ENCODE results near the gene PLEKHG2. TPM values are rescaled to one million over a fixed set of nuclear protein-coding genes. Genes with fewer than 3 reads are reported as not detected.

The PLEKHG2 gene
- total and polyA plus RNA-seq, 2 donors (not counting 1 experiment from before 2014, with no cell fraction given) = 13.1 to 13.7 TPM

- no peak for DNase-seq (ENCODE audit: low read depth in 2 of 2)
- TF ChIP-seq EZH2 (IDR thresholded peaks at IDR 0.05; ENCODE audit: low read length, missing control alignments) = no peak
- TF ChIP-seq, protein P1, sequence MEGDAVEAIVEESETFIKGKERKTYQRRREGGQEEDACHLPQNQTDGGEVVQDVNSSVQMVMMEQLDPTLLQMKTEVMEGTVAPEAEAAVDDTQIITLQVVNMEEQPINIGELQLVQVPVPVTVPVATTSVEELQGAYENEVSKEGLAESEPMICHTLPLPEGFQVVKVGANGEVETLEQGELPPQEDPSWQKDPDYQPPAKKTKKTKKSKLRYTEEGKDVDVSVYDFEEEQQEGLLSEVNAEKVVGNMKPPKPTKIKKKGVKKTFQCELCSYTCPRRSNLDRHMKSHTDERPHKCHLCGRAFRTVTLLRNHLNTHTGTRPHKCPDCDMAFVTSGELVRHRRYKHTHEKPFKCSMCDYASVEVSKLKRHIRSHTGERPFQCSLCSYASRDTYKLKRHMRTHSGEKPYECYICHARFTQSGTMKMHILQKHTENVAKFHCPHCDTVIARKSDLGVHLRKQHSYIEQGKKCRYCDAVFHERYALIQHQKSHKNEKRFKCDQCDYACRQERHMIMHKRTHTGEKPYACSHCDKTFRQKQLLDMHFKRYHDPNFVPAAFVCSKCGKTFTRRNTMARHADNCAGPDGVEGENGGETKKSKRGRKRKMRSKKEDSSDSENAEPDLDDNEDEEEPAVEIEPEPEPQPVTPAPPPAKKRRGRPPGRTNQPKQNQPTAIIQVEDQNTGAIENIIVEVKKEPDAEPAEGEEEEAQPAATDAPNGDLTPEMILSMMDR (conservative IDR thresholded peaks at IDR 0.05 in 1 of 2, IDR thresholded peaks at IDR 0.05 in 1 of 2; ENCODE audit: low read depth in 1 of 2, low read length in 2 of 2) = no peak
- Histone ChIP-seq H3K9ac (ENCODE audit: insufficient read depth, low read length) (no peak overlapping the region), H3K4me2 (ENCODE audit: extremely low read depth, insufficient read depth, low read length) (no peak overlapping the region), H3K36me3 (ENCODE audit: control insufficient read depth, insufficient read depth, low read length) (peaks cover 53% of the 10 kb centered on the region), H3K4me3 (replicated peaks in 1 of 4; ENCODE audit: control extremely low read depth in 1 of 4, insufficient read depth in 1 of 4, low read depth in 3 of 4, low read length in 4 of 4) (no peak overlapping the region), H2AFZ (ENCODE audit: low read length) (no peak overlapping the region), H4K20me1 (ENCODE audit: control insufficient read depth, extremely low read depth, insufficient read depth, low read length) (no peaks in the 10 kb centered on the region), H3K9me3 (ENCODE audit: control insufficient read depth, insufficient read depth, low read depth, low read length) (no peaks in the 10 kb centered on the region), H3K27me3 (ENCODE audit: control insufficient read depth, insufficient read depth, low read length) (no peaks in the 10 kb centered on the region), H3K27ac (ENCODE audit: insufficient read depth, low read length) (no peak overlapping the region), H3K4me1 (ENCODE audit: control insufficient read depth, extremely low read depth, insufficient read depth, low read length) (no peaks in the 10 kb centered on the region), H3K79me2 (ENCODE audit: control insufficient read depth, insufficient read depth, low read length) (no peaks in the 10 kb centered on the region)
Measured at GRCh38 chr19:39471756-39472536, 59.5 kb downstream of the PLEKHG2 start.

DNA sequence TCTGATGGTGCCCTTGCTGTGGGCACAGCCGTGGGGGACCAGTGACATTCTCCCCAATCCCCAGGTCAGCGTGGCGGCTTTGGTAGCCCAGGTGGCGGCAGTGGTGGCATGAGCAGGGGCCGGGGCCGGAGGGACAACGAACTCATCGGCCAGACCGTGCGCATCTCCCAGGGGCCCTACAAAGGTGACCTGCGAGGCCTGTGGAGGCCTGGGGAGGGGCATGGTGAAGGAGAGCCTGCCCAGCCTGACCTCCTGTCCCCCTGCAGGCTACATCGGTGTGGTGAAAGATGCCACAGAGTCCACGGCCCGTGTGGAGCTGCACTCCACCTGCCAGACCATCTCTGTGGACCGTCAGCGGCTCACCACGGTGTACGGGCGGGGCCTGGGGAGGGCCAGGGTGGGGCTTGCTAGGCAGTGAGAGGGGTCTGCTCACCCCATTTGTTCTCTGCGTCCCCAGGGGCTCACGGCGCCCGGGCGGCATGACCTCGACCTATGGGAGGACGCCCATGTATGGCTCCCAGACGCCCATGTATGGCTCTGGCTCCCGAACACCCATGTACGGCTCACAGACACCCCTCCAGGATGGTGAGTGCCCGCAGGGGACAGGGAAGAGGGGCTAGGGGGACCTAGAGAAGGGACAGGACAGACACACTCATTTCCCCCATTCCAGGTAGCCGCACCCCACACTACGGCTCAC, 60.4 kb downstream of the PLEKHG2 start:
- Histone ChIP-seq H3K9me3 (ENCODE audit: control insufficient read depth, insufficient read depth, low read depth, low read length) (no peaks in the 10 kb centered on the region), H2AFZ (ENCODE audit: low read length) (no peak overlapping the region), H3K4me1 (ENCODE audit: control insufficient read depth, extremely low read depth, insufficient read depth, low read length) (no peaks in the 10 kb centered on the region), H3K27me3 (ENCODE audit: control insufficient read depth, insufficient read depth, low read length) (no peaks in the 10 kb centered on the region), H3K27ac (ENCODE audit: insufficient read depth, low read length) (no peak overlapping the region), H3K79me2 (ENCODE audit: control insufficient read depth, insufficient read depth, low read length) (no peaks in the 10 kb centered on the region), H3K9ac (ENCODE audit: insufficient read depth, low read length) (no peak overlapping the region), H3K4me2 (ENCODE audit: extremely low read depth, insufficient read depth, low read length) (no peak overlapping the region), H3K4me3 (replicated peaks in 1 of 4; ENCODE audit: control extremely low read depth in 1 of 4, insufficient read depth in 1 of 4, low read depth in 3 of 4, low read length in 4 of 4) (no peak overlapping the region), H3K36me3 (ENCODE audit: control insufficient read depth, insufficient read depth, low read length) (peaks cover 51% of the 10 kb centered on the region), H4K20me1 (ENCODE audit: control insufficient read depth, extremely low read depth, insufficient read depth, low read length) (no peaks in the 10 kb centered on the region)
- DNase-seq (ENCODE audit: low read depth in 2 of 2) = no peak
- TF ChIP-seq, protein P1 (conservative IDR thresholded peaks at IDR 0.05 in 1 of 2, IDR thresholded peaks at IDR 0.05 in 1 of 2; ENCODE audit: low read depth in 1 of 2, low read length in 2 of 2) = no peak
- no peak for TF ChIP-seq EZH2 (IDR thresholded peaks at IDR 0.05; ENCODE audit: low read length, missing control alignments)

GRCh38 chr19:39473443-39473960, 61.0 kb downstream of the PLEKHG2 start:
- TF ChIP-seq EZH2 (IDR thresholded peaks at IDR 0.05; ENCODE audit: low read length, missing control alignments) = no peak
- TF ChIP-seq, protein P1 (conservative IDR thresholded peaks at IDR 0.05 in 1 of 2, IDR thresholded peaks at IDR 0.05 in 1 of 2; ENCODE audit: low read depth in 1 of 2, low read length in 2 of 2) = no peak

More at GRCh38 chr19:39473443-39473960, 61.0 kb downstream of the PLEKHG2 start:
- no peak overlapping the region for H3K9ac ChIP-seq (ENCODE audit: insufficient read depth, low read length)
- H2AFZ ChIP-seq (ENCODE audit: low read length) = no peak overlapping the region
- no peaks in the 10 kb centered on the region for H3K9me3 ChIP-seq (ENCODE audit: control insufficient read depth, insufficient read depth, low read depth, low read length)
- no peaks in the 10 kb centered on the region for H4K20me1 ChIP-seq (ENCODE audit: control insufficient read depth, extremely low read depth, insufficient read depth, low read length)
- H3K4me2 ChIP-seq (ENCODE audit: extremely low read depth, insufficient read depth, low read length) = no peak overlapping the region
- H3K36me3 ChIP-seq (ENCODE audit: control insufficient read depth, insufficient read depth, low read length) = peaks cover 48% of the 10 kb centered on the region
- no peaks in the 10 kb centered on the region for H3K4me1 ChIP-seq (ENCODE audit: control insufficient read depth, extremely low read depth, insufficient read depth, low read length)
- H3K27ac ChIP-seq (ENCODE audit: insufficient read depth, low read length) = no peak overlapping the region
- H3K79me2 ChIP-seq (ENCODE audit: control insufficient read depth, insufficient read depth, low read length) = no peaks in the 10 kb centered on the region
- no peak overlapping the region for H3K4me3 ChIP-seq (replicated peaks in 1 of 4; ENCODE audit: control extremely low read depth in 1 of 4, insufficient read depth in 1 of 4, low read depth in 3 of 4, low read length in 4 of 4)
- no peak for DNase-seq (ENCODE audit: low read depth in 2 of 2)
- H3K27me3 ChIP-seq (ENCODE audit: control insufficient read depth, insufficient read depth, low read length) = no peaks in the 10 kb centered on the region
